Chondrocyte (in vitro differentiated cells): ENCODE data around the gene CIB2. TPM values are rescaled to one million over a fixed set of nuclear protein-coding genes. Genes with fewer than 3 reads are reported as not detected.

ENCODE experiments used
- DNase-seq: peaks from one replicate; pipeline ENCODE4 v3.0.0; 2021; ENCODE audit warnings: mixed read lengths, low spot score
- H3K27ac Mint-ChIP-seq: one replicate; pipeline ENCODE4 v1.8.0; 2021; ENCODE audit warnings: mild to moderate bottlenecking, moderate library complexity, mixed read lengths; ENCODE audit not compliant: unreplicated experiment
- H3K27me3 Mint-ChIP-seq: 2 replicates; pipeline ENCODE4 v1.8.0; 2021; ENCODE audit warnings: low read depth, mixed read lengths
- H3K36me3 Mint-ChIP-seq: 2 replicates; pipeline ENCODE4 v1.8.0; 2021; ENCODE audit warnings: low read depth, mixed read lengths
- H3K4me1 Mint-ChIP-seq: 2 replicates; pipeline ENCODE4 v1.8.0; 2021; ENCODE audit warnings: low read depth, mild to moderate bottlenecking, mixed read lengths
- H3K4me3 Mint-ChIP-seq: one replicate; pipeline ENCODE4 v1.8.0; 2021; ENCODE audit warnings: mild to moderate bottlenecking, moderate library complexity, mixed read lengths; ENCODE audit not compliant: unreplicated experiment
- H3K9me3 Mint-ChIP-seq: 2 replicates; pipeline ENCODE4 v1.8.0; 2021; ENCODE audit warnings: low read depth, mixed read lengths
- total RNA-seq: library from RNA; stranded (reverse); gene quantifications from 3 replicates; pipeline ENCODE4 v1.2.1, GENCODE V29; 2021
- TF ChIP-seq, protein P1 (sequence below): fragments of 200-600 bp; sonication (generic); IDR thresholded peaks from 2 replicates; pipeline ENCODE4 v1.5.0; 2021; ENCODE audit warnings: antibody characterized with exemption, mild to moderate bottlenecking, moderate library complexity

Gene CIB2
- total RNA-seq, 1 donor from 2014 or later, result 8.0 TPM

DNA sequence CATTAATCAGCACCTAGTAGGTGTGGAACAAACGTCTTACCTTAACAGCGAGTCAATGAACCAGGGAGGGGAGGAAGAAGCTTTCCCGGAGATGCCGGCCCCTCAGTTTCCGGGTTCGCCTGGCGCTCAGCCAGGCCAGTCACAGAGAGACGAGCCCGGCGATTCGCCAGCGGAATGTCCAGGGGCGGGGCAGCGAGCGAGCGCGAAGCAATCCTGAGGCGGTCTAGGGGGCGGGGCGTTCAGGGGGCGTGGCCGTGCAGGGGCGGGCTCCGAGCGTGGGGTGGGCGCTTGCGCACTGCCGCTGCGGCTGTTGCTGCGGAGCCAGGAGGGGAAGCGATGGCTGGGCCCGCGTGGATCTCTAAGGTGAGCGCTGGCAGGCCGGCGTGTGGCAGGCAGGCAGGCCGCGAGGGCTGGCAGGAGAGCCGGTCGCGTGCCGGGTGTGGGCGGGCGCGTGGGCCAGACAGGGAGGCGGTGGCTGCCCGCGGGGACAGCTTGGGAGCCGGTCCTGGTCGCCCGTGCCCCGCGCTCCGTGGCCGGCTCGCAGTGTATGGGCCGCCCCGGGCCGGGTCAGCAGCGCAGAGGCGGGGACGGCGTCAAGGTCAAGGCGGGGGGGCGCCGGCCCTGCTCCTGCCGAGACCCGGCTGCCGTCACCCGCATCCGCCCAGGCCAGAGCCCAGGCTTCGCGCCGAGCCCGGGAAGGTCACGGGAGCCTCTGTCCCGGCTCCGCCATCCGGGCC, 18.0 kb upstream of the CIB2 start, which contains the start of gene IDH3A:
Gene IDH3A, plus strand, starts transcription at position 295 of the 737 bp plus-strand sequence. Its CDS starts 42 bp downstream, at position 337.
- peaks cover 25% of the 10 kb centered on the region for H3K4me1 Mint-ChIP-seq
- TF ChIP-seq, protein P1, sequence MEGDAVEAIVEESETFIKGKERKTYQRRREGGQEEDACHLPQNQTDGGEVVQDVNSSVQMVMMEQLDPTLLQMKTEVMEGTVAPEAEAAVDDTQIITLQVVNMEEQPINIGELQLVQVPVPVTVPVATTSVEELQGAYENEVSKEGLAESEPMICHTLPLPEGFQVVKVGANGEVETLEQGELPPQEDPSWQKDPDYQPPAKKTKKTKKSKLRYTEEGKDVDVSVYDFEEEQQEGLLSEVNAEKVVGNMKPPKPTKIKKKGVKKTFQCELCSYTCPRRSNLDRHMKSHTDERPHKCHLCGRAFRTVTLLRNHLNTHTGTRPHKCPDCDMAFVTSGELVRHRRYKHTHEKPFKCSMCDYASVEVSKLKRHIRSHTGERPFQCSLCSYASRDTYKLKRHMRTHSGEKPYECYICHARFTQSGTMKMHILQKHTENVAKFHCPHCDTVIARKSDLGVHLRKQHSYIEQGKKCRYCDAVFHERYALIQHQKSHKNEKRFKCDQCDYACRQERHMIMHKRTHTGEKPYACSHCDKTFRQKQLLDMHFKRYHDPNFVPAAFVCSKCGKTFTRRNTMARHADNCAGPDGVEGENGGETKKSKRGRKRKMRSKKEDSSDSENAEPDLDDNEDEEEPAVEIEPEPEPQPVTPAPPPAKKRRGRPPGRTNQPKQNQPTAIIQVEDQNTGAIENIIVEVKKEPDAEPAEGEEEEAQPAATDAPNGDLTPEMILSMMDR, result no peak

DNA sequence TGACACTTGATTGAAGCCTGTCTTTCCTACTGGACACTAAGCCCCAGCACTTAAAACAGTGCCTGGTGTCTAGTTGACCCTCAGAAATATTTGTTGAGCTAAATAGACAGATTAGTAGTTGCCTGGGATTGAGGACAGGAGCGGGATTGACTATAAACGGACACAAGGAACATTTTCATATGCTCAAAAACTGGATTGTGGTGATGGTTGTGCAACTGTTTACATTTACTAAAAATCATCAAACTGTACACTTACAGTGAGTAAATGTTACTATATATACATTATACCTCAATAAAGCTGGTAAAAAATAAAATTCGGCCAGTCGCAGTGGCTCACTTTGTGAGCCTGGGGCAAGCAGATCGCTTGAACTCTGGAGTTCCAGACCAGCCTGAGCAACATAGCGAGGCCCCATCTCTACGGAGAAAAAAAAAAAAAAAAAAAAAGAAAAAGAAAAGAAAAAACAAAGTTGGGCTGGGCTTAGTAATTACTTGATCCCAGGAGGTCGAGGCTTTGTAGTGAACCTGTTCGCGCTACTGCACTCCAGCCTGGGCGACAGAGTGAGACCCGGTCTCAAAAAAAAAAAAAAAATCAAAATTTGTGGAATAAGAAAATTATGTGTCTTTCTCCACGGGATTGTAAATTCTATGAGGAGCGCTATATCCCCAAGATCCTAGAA, 17.3 kb upstream of the CIB2 start:
- H3K27me3 Mint-ChIP-seq, result no peaks in the 10 kb centered on the region
- DNase-seq, result no peak
- peak overlapping the region; percentile 87 for H3K27ac Mint-ChIP-seq
- peaks cover 25% of the 10 kb centered on the region for H3K4me1 Mint-ChIP-seq
- TF ChIP-seq, protein P1, result no peak
- H3K9me3 Mint-ChIP-seq, result no peaks in the 10 kb centered on the region
- H3K4me3 Mint-ChIP-seq, result peak overlapping the region; percentile 85
- H3K36me3 Mint-ChIP-seq, result no peaks in the 10 kb centered on the region

More for the DNA sequence above, 18.0 kb upstream of the CIB2 start, which contains the start of gene IDH3A:
- no peaks in the 10 kb centered on the region for H3K36me3 Mint-ChIP-seq
- peak within 1 kb of the TSS; percentile 87 for H3K27ac Mint-ChIP-seq
- peak; percentile 99 for DNase-seq
- H3K9me3 Mint-ChIP-seq, result no peaks in the 10 kb centered on the region
- peak within 1 kb of the TSS; percentile 85 for H3K4me3 Mint-ChIP-seq
- no peaks in the 10 kb centered on the region for H3K27me3 Mint-ChIP-seq

DNA sequence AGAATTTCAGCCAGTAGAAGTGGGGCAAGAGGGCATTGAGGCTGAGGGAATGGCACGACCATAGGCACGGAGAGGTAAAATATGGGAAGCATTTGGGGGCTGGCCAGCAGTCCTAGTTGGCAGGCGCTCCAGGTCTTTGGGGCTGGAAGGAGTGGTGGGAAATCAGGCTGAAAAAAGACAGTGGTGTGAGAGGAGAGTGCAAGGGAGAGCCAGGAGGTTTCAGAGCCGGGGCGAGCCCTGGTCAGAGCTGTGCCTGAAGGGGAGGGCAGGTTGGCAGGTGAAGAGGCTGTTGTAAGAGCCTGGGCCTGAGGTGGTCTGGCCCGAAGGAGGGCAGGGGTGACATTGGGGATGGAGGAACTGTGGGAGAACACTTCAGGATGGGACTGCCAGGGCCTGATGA, 16.3 kb upstream of the CIB2 start:
- peak overlapping the region; percentile 22 for H3K4me3 Mint-ChIP-seq
- no peaks in the 10 kb centered on the region for H3K36me3 Mint-ChIP-seq
- DNase-seq, result no peak
- TF ChIP-seq, protein P1, result no peak
- no peaks in the 10 kb centered on the region for H3K9me3 Mint-ChIP-seq
- peak overlapping the region; percentile 2 for H3K27ac Mint-ChIP-seq
- peaks cover 25% of the 10 kb centered on the region for H3K4me1 Mint-ChIP-seq
- H3K27me3 Mint-ChIP-seq, result no peaks in the 10 kb centered on the region

DNA sequence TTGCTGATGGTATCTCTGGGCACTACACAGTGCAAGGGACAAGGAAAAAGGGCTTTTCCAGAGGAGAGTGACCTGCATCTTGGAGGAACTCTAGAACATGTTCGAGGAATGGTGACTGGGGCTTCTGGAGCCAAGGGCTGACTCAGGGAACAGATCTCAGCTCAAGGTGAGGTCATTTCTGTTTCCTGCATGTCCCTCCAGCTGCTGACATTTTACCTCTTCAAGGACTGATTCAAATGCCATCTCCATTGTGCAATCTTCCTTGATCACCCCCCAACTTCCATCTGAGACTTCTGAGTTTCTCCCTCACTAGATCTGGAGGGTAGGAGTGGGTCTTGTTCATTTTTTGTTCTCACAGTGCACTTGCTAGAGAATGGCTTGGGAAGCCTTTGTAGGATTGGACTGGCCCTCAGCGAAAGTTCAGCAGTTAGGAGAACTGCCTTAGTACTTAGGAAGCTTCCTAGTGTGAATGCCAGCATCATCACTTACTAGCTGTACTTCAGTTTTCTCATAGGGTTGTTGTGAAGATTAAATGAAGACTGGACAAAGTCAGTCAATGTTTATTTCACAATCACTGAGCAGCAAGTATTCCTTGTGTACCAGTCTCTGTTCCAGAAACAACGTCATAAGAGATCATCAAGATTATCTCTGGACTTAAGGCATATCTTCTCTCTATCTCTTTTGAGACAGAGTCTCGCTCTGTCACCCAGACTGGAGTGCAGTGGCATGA, 15.3 kb upstream of the CIB2 start:
- Mint-ChIP-seq H3K27ac (no peak overlapping the region), H3K9me3 (no peaks in the 10 kb centered on the region), H3K27me3 (no peaks in the 10 kb centered on the region), H3K4me3 (no peak overlapping the region), H3K4me1 (peaks cover 25% of the 10 kb centered on the region), H3K36me3 (no peaks in the 10 kb centered on the region)
- DNase-seq, result no peak
- TF ChIP-seq, protein P1, result no peak

DNA sequence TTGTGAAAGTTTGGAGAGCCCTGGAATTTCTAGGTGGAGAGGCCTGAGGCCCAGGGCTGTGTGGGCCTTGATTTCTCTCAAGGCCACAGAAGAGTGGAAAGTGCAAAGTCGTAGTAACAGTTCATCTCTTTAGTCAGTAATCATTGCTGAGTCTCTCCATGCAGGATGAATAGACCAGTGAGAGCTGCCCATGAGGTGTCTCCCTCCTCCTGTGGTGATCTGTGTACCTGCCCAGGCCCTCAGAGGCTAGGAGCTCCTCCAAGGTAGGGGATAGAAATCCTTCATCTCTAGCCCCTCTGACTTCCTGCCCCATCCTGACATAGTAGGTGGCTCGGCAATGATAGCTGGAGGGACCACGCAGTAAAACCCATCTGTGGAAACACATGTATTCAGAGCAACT, 11.1 kb upstream of the CIB2 start:
- TF ChIP-seq, protein P1, result no peak
- H3K27ac Mint-ChIP-seq, result no peak overlapping the region
- no peaks in the 10 kb centered on the region for H3K27me3 Mint-ChIP-seq
- peaks cover 1% of the 10 kb centered on the region for H3K4me1 Mint-ChIP-seq
- DNase-seq, result no peak
- H3K4me3 Mint-ChIP-seq, result no peak overlapping the region
- no peaks in the 10 kb centered on the region for H3K36me3 Mint-ChIP-seq
- no peaks in the 10 kb centered on the region for H3K9me3 Mint-ChIP-seq
